NCI-H748 (cell line): ENCODE data around the gene ASAP2.

ENCODE experiments used
- DNase-seq: peaks from one replicate; lab custom pipeline; 2025; ENCODE audit not compliant: unreplicated experiment; lab: John Stamatoyannopoulos, UW

ASAP2 gene

GRCh38 chr2:9317559-9317958, 110.9 kb downstream of the ASAP2 start:
- DNase-seq = no peak

- no peak for DNase-seq
Measured at GRCh38 chr2:9318461-9319337, 112.1 kb downstream of the ASAP2 start.

- no peak for DNase-seq
Measured at GRCh38 chr2:9319338-9319715, 112.7 kb downstream of the ASAP2 start.

- no peak for DNase-seq
Measured at GRCh38 chr2:9322576-9322975, 116.0 kb downstream of the ASAP2 start.

- no peak for DNase-seq
Measured at GRCh38 chr2:9325428-9325827, 118.8 kb downstream of the ASAP2 start.

- DNase-seq = no peak
Measured at GRCh38 chr2:9326975-9327374, 120.4 kb downstream of the ASAP2 start.

- peak; percentile 67 for DNase-seq
Measured at GRCh38 chr2:9327873-9328352, 121.3 kb downstream of the ASAP2 start.

GRCh38 chr2:9328931-9329330, 122.3 kb downstream of the ASAP2 start:
- DNase-seq = no peak

- no peak for DNase-seq
Measured at GRCh38 chr2:9329497-9329896, 122.9 kb downstream of the ASAP2 start.

GRCh38 chr2:9330612-9331270, 124.1 kb downstream of the ASAP2 start:
- no peak for DNase-seq

- DNase-seq = no peak
Measured at GRCh38 chr2:9331704-9332103, 125.1 kb downstream of the ASAP2 start.

GRCh38 chr2:9332136-9332852, 125.7 kb downstream of the ASAP2 start:
- peak; percentile 11 for DNase-seq

- no peak for DNase-seq
Measured at GRCh38 chr2:9332853-9333245, 126.2 kb downstream of the ASAP2 start.

- DNase-seq = peak; percentile 52
Measured at GRCh38 chr2:9333591-9334171, 127.1 kb downstream of the ASAP2 start.

- no peak for DNase-seq
Measured at GRCh38 chr2:9334761-9335160, 128.1 kb downstream of the ASAP2 start.

GRCh38 chr2:9335322-9335832, 128.8 kb downstream of the ASAP2 start:
- DNase-seq = no peak

GRCh38 chr2:9336241-9336575, 129.6 kb downstream of the ASAP2 start:
- peak; percentile 92 for DNase-seq

GRCh38 chr2:9336576-9337314, 130.1 kb downstream of the ASAP2 start:
- DNase-seq = peak; percentile 98

GRCh38 chr2:9337901-9338300, 131.3 kb downstream of the ASAP2 start:
- no peak for DNase-seq

GRCh38 chr2:9341337-9341887, 134.8 kb downstream of the ASAP2 start:
- no peak for DNase-seq
